ENCODE data around the gene SPEM3. TPM values are rescaled to one million over a fixed set of nuclear protein-coding genes. Genes with fewer than 3 reads are reported as not detected.

SPEM3 gene
- total RNA-seq, 2 experiments from 2014 or later: not detected

GRCh38 chr17:7418472-7419152, 10.0 kb upstream of the SPEM3 start:
- TF ChIP-seq CTCF (conservative IDR thresholded peaks at IDR 0.05; ENCODE audit: low read length) (no peak), EZH2phosphoT487 (IDR thresholded peaks at IDR 0.05; ENCODE audit: borderline replicate concordance, low read depth, low read length) (no peak)
- Histone ChIP-seq H3K4me2 (ENCODE audit: low read length) (no peak overlapping the region), H2AFZ (ENCODE audit: low read length) (no peak overlapping the region), H3K9me2 (ENCODE audit: insufficient read depth, low read length) (no peaks in the 10 kb centered on the region), H4K20me1 (ENCODE audit: insufficient read depth, low read length) (no peaks in the 10 kb centered on the region), H3K4me1 (ENCODE audit: insufficient read depth, low read length, poor library complexity, severe bottlenecking) (no peaks in the 10 kb centered on the region), H3K9me3 (ENCODE audit: low read length) (no peaks in the 10 kb centered on the region), H3K27ac (ENCODE audit: low read depth, low read length, poor library complexity, severe bottlenecking) (no peak overlapping the region), H3K4me3 (ENCODE audit: low read depth, low read length, poor library complexity, severe bottlenecking) (no peak overlapping the region), H3K36me3 (ENCODE audit: insufficient read depth, low read length) (no peaks in the 10 kb centered on the region), H3K79me2 (ENCODE audit: insufficient read depth, low read depth, low read length) (no peaks in the 10 kb centered on the region)
- BruUV-seq (replicated peaks): no TSS peak
- intact Hi-C loops (cut with micrococcal nuclease; ENCODE audit: unreplicated experiment): no loop called here
- no peak for DNase-seq (ENCODE audit: low spot score)
- ChIA-PET CTCF (ENCODE audit: unreplicated experiment) (no interaction called here), POLR2A (interaction anchor here (0.8 kb wide), 1 partner anchor 15 kb away, joined by 3 read pairs; the partner anchor contains the start of gene TMEM256)

- POLR2A ChIA-PET: interaction anchor here (1.0 kb wide), 1 partner anchor 11 kb away, joined by 3 read pairs; no protein-coding TSS in a partner anchor
- Histone ChIP-seq H4K20me1 (ENCODE audit: insufficient read depth, low read length) (no peaks in the 10 kb centered on the region), H3K4me1 (ENCODE audit: insufficient read depth, low read length, poor library complexity, severe bottlenecking) (no peaks in the 10 kb centered on the region), H3K4me2 (ENCODE audit: low read length) (no peak within 1 kb of the TSS), H3K36me3 (ENCODE audit: insufficient read depth, low read length) (no peaks in the 10 kb centered on the region), H3K4me3 (ENCODE audit: low read depth, low read length, poor library complexity, severe bottlenecking) (no peak within 1 kb of the TSS), H3K9me2 (ENCODE audit: insufficient read depth, low read length) (no peaks in the 10 kb centered on the region), H2AFZ (ENCODE audit: low read length) (no peak within 1 kb of the TSS), H3K79me2 (ENCODE audit: insufficient read depth, low read depth, low read length) (no peaks in the 10 kb centered on the region), H3K9me3 (ENCODE audit: low read length) (no peaks in the 10 kb centered on the region), H3K27ac (ENCODE audit: low read depth, low read length, poor library complexity, severe bottlenecking) (no peak within 1 kb of the TSS)
- no TSS peak for BruUV-seq (replicated peaks)
- intact Hi-C loops (cut with micrococcal nuclease; ENCODE audit: unreplicated experiment): no loop called here
- no peak for DNase-seq (ENCODE audit: low spot score)
- CTCF ChIA-PET (ENCODE audit: unreplicated experiment): no interaction called here
- no peak for TF ChIP-seq CTCF (conservative IDR thresholded peaks at IDR 0.05; ENCODE audit: low read length)
- TF ChIP-seq EZH2phosphoT487 (IDR thresholded peaks at IDR 0.05; ENCODE audit: borderline replicate concordance, low read depth, low read length): no peak
Observed at GRCh38 chr17:7419819-7420610, 8.6 kb upstream of the SPEM3 start, which contains the start of gene SPEM1. Gene SPEM1, plus strand, starts transcription at chr17:7420324. Its CDS starts 61 bp downstream, at chr17:7420385.

- Histone ChIP-seq H3K9me3 (ENCODE audit: low read length) (no peaks in the 10 kb centered on the region), H3K9me2 (ENCODE audit: insufficient read depth, low read length) (no peaks in the 10 kb centered on the region), H3K4me2 (ENCODE audit: low read length) (no peak overlapping the region), H3K36me3 (ENCODE audit: insufficient read depth, low read length) (no peaks in the 10 kb centered on the region), H3K79me2 (ENCODE audit: insufficient read depth, low read depth, low read length) (no peaks in the 10 kb centered on the region), H3K4me3 (ENCODE audit: low read depth, low read length, poor library complexity, severe bottlenecking) (no peak overlapping the region), H4K20me1 (ENCODE audit: insufficient read depth, low read length) (no peaks in the 10 kb centered on the region), H3K27ac (ENCODE audit: low read depth, low read length, poor library complexity, severe bottlenecking) (no peak overlapping the region), H3K4me1 (ENCODE audit: insufficient read depth, low read length, poor library complexity, severe bottlenecking) (no peaks in the 10 kb centered on the region), H2AFZ (ENCODE audit: low read length) (no peak overlapping the region)
- DNase-seq (ENCODE audit: low spot score): no peak
- no peak for TF ChIP-seq CTCF (conservative IDR thresholded peaks at IDR 0.05; ENCODE audit: low read length)
- TF ChIP-seq EZH2phosphoT487 (IDR thresholded peaks at IDR 0.05; ENCODE audit: borderline replicate concordance, low read depth, low read length): no peak
- CTCF ChIA-PET (ENCODE audit: unreplicated experiment): no interaction called here
- POLR2A ChIA-PET: no interaction called here
- no TSS peak for BruUV-seq (replicated peaks)
- intact Hi-C loops (cut with micrococcal nuclease; ENCODE audit: unreplicated experiment): no loop called here
Observed at GRCh38 chr17:7421186-7421585, 7.5 kb upstream of the SPEM3 start.
